Fibroblast of villous mesenchyme (primary cell): ENCODE data around the gene FBP1. TPM values are rescaled to one million over a fixed set of nuclear protein-coding genes. Genes with fewer than 3 reads are reported as not detected.

Experiments
- DNase-seq: peaks from one replicate; pipeline ENCODE4 v3.0.0-alpha.2; 2010; ENCODE audit warnings: low read depth
- H3K4me3 ChIP-seq: 2 replicates; pipeline ENCODE4 v1.5.1; 2011; ENCODE audit warnings: low read depth, mild to moderate bottlenecking, low read length
- CTCF ChIP-seq: IDR thresholded peaks from 2 replicates; pipeline ENCODE4 v1.5.1; 2012; ENCODE audit warnings: low read depth, mild to moderate bottlenecking, low read length; ENCODE audit not compliant: insufficient read depth
- total RNA-seq: library from RNA; depleted of rRNA; stranded (reverse); fragments of >200 nt; gene quantifications from 2 replicates; pipeline ENCODE4 v1.2.3, GENCODE V29; 2012

Gene FBP1
- total RNA-seq, 1 donor = not detected

GRCh38 chr9:94586814-94587213 lies 52.5 kb downstream of the FBP1 start:
- no peak for TF ChIP-seq CTCF
- no peak overlapping the region for H3K4me3 ChIP-seq
- no peak for DNase-seq

GRCh38 chr9:94586316-94586715 lies 53.0 kb downstream of the FBP1 start:
- H3K4me3 ChIP-seq = no peak overlapping the region
- DNase-seq = peak; percentile 4
- no peak for TF ChIP-seq CTCF

GRCh38 chr9:94584555-94584954 lies 54.8 kb downstream of the FBP1 start:
- TF ChIP-seq CTCF = no peak
- no peak overlapping the region for H3K4me3 ChIP-seq
- no peak for DNase-seq

GRCh38 chr9:94581728-94582127 lies 57.6 kb downstream of the FBP1 start:
- no peak for TF ChIP-seq CTCF
- no peak for DNase-seq

GRCh38 chr9:94577571-94577970 lies 61.7 kb downstream of the FBP1 start:
- no peak overlapping the region for H3K4me3 ChIP-seq
- TF ChIP-seq CTCF = no peak
- DNase-seq = no peak

More at GRCh38 chr9:94581728-94582127, 57.6 kb downstream of the FBP1 start:
- H3K4me3 ChIP-seq = no peak overlapping the region

- DNase-seq = no peak
- no peak overlapping the region for H3K4me3 ChIP-seq
- no peak for TF ChIP-seq CTCF
These were observed 62.3 kb downstream of the FBP1 start for GRCh38 chr9:94577036-94577435.

GRCh38 chr9:94576131-94576530 lies 63.2 kb downstream of the FBP1 start:
- no peak overlapping the region for H3K4me3 ChIP-seq
- TF ChIP-seq CTCF = no peak
- DNase-seq = no peak
